Testis (tissue), 2 donors: Measurements from ENCODE around the gene CNTRL.

ENCODE experiments used
- POLR2A ChIP-seq: fragments of 450-650 bp; IDR thresholded peaks from one replicate; pipeline ENCODE4 v1.6.1; 2017; ENCODE audit warnings: antibody characterized with exemption, mild to moderate bottlenecking, moderate library complexity
- TF ChIP-seq, protein P1 (sequence below), 3 experiments: fragments of 450-650 bp in 2 of 3; fragments of 200-600 bp in 1 of 3; sonication (generic) in 1 of 3; IDR thresholded peaks; one replicate each; pipeline ENCODE4 v1.5.1; 2016 to 2019; ENCODE audit warnings: antibody characterized with exemption in 3 of 3, mild to moderate bottlenecking in 2 of 3, moderate library complexity in 1 of 3

DNA sequence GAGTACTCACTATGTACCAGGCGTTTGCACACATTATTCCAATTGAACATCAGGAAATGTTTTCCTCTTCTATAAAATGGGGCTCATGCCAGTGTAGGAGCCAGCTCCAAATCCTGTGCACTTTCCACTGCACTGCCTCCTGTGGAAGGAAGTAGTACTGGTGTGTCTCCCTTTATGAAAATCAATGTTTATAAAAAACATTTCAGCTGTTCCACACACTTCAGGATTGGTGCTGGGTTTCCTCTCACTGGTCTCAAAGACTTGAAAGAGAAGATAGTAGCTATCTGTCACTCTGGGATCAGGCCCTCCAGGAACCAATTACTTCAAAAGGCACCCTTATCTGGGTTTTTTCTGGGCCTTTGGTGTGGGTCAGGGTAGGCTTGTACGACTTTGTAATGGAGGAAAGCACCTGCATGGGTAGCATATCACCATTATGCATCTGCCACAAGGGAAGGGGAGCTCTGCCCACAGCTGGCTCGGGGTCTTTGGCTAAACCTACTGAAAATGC lies 94.4 kb downstream of the CNTRL start:
- TF ChIP-seq, protein P1, sequence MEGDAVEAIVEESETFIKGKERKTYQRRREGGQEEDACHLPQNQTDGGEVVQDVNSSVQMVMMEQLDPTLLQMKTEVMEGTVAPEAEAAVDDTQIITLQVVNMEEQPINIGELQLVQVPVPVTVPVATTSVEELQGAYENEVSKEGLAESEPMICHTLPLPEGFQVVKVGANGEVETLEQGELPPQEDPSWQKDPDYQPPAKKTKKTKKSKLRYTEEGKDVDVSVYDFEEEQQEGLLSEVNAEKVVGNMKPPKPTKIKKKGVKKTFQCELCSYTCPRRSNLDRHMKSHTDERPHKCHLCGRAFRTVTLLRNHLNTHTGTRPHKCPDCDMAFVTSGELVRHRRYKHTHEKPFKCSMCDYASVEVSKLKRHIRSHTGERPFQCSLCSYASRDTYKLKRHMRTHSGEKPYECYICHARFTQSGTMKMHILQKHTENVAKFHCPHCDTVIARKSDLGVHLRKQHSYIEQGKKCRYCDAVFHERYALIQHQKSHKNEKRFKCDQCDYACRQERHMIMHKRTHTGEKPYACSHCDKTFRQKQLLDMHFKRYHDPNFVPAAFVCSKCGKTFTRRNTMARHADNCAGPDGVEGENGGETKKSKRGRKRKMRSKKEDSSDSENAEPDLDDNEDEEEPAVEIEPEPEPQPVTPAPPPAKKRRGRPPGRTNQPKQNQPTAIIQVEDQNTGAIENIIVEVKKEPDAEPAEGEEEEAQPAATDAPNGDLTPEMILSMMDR (IDR thresholded peaks at IDR 0.05), result peak in 2 of 3 experiments; percentile 47 to 60
- TF ChIP-seq POLR2A, result no peak
